H1 (cell line): ENCODE measurements around the gene ASPN. TPM values are rescaled to one million over a fixed set of nuclear protein-coding genes. Genes with fewer than 3 reads are reported as not detected.

Experiments
- CTCF ChIA-PET: fragments of 300-600 bp; sonication (Branson Sonifier 250); formaldehyde crosslinking; loops from one replicate; lab custom pipeline; 2021; ENCODE audit not compliant: partially characterized antibody; lab: Charles Lee
- POLR2A ChIA-PET: fragments of 300-600 bp; sonication (Branson Sonifier 250); formaldehyde crosslinking; loops from one replicate; lab custom pipeline; 2021; ENCODE audit warnings: inconsistent platforms; ENCODE audit not compliant: partially characterized antibody; lab: Charles Lee
- DNase-seq, 2 experiments: peaks; one replicate each; pipeline versions ENCODE4 v3.0.0 to v3.0.0-alpha.2; 2010 to 2022; ENCODE audit warnings: low spot score in 2 of 2, low read depth in 1 of 2, mixed read lengths in 1 of 2
- FAIRE-seq: peaks from 2 replicates; lab custom pipeline; 2011; peaks lifted over from hg19 to GRCh38; lab: Jason Lieb, UNC
- H2AFZ ChIP-seq: 2 replicates; pipeline ENCODE4 v1.8.1; 2012; ENCODE audit warnings: low read length, inconsistent platforms
- H2AK5ac ChIP-seq: 2 replicates; pipeline ENCODE4 v1.6.1; 2013; ENCODE audit warnings: low read depth, low read length
- H2BK120ac ChIP-seq: replicated peaks from 2 replicates; pipeline ENCODE3; 2013; ENCODE audit warnings: low read depth, low read length, inconsistent platforms
- H2BK12ac ChIP-seq: 2 replicates; pipeline ENCODE4 v1.6.1; 2013; ENCODE audit warnings: low read depth, low read length
- H2BK15ac ChIP-seq: 2 replicates; pipeline ENCODE4 v1.6.1; 2013; ENCODE audit warnings: low read length
- H2BK20ac ChIP-seq: 2 replicates; pipeline ENCODE4 v1.6.1; 2013; ENCODE audit warnings: low read length
- H2BK5ac ChIP-seq: 2 replicates; pipeline ENCODE4 v1.6.1; 2013; ENCODE audit warnings: low read depth, low read length
- H3K14ac ChIP-seq: 2 replicates; pipeline ENCODE4 v1.6.1; 2013; ENCODE audit warnings: inconsistent platforms; ENCODE audit not compliant: insufficient read length
- H3K18ac ChIP-seq: 2 replicates; pipeline ENCODE4 v1.6.1; 2013; ENCODE audit warnings: low read length; ENCODE audit errors: extremely low read depth
- H3K23ac ChIP-seq: 2 replicates; pipeline ENCODE4 v1.6.1; 2013; ENCODE audit warnings: inconsistent platforms; ENCODE audit not compliant: insufficient read length
- H3K23me2 ChIP-seq: 2 replicates; pipeline ENCODE4 v1.6.1; 2013; ENCODE audit warnings: low read depth, low read length
- H3K27ac ChIP-seq: 2 replicates; pipeline ENCODE4 v1.6.1; 2011; ENCODE audit warnings: low read depth, low read length, inconsistent platforms
- H3K27me3 ChIP-seq, 4 experiments: replicated peaks in 1 of 4; 1 replicate in 1 of 4; 2 replicates in 3 of 4; pipeline versions ENCODE4 v1.6.1 to v1.8.1; 2011 to 2013; ENCODE audit warnings: low read length in 3 of 4, mild to moderate bottlenecking in 3 of 4, inconsistent platforms in 2 of 4, mixed read lengths in 2 of 4, moderate library complexity in 1 of 4; ENCODE audit not compliant: control insufficient read depth in 3 of 4, insufficient read depth in 3 of 4; ENCODE audit errors: extremely low read depth in 1 of 4
- H3K36me3 ChIP-seq, 4 experiments: 2 replicates each; pipeline versions ENCODE4 v1.6.1 to v1.8.1; 2011 to 2013; ENCODE audit warnings: mild to moderate bottlenecking in 4 of 4, low read length in 3 of 4, moderate library complexity in 2 of 4, control low read depth in 1 of 4, inconsistent platforms in 1 of 4; ENCODE audit not compliant: insufficient read depth in 4 of 4, control insufficient read depth in 2 of 4
- H3K4ac ChIP-seq: replicated peaks from 2 replicates; pipeline ENCODE3; 2013; ENCODE audit warnings: low read length, low read depth, mixed read lengths, inconsistent platforms; ENCODE audit not compliant: insufficient read length
- H3K4me1 ChIP-seq, 4 experiments: replicated peaks in 1 of 4; 1 replicate in 1 of 4; 2 replicates in 3 of 4; pipeline versions ENCODE4 v1.6.1 to v1.8.1; 2011 to 2013; ENCODE audit warnings: low read length in 3 of 4, inconsistent platforms in 2 of 4, mixed read lengths in 1 of 4; ENCODE audit not compliant: insufficient read depth in 4 of 4, control insufficient read depth in 3 of 4
- H3K4me2 ChIP-seq, 2 experiments: 2 replicates each; pipeline versions ENCODE4 v1.6.1 to v1.8.1; 2011 to 2013; ENCODE audit warnings: low read depth in 2 of 2, low read length in 2 of 2, control low read depth in 1 of 2, inconsistent platforms in 1 of 2, mild to moderate bottlenecking in 1 of 2; ENCODE audit not compliant: insufficient read depth in 1 of 2
- H3K4me3 ChIP-seq, 4 experiments: fragments of 200-600, 300-600 bp in 1 of 4; sonication (generic), shearing (Covaris generic), sonication (Bioruptor Twin) in 1 of 4; 2 replicates each; pipeline versions ENCODE4 v1.5.1 to v1.8.1; 2011 to 2016; ENCODE audit warnings: low read length in 4 of 4, low read depth in 3 of 4, control low read depth in 2 of 4, inconsistent platforms in 2 of 4, mild to moderate bottlenecking in 2 of 4, mixed read lengths in 1 of 4, moderate library complexity in 1 of 4; ENCODE audit not compliant: insufficient read depth in 2 of 4; ENCODE audit errors: extremely low read depth in 1 of 4
- H3K56ac ChIP-seq: replicated peaks from 2 replicates; pipeline ENCODE3; 2013; ENCODE audit warnings: low read depth, mild to moderate bottlenecking, mixed read lengths, low read length, inconsistent platforms; ENCODE audit not compliant: insufficient read length
- H3K79me1 ChIP-seq: 2 replicates; pipeline ENCODE4 v1.6.1; 2013; ENCODE audit warnings: low read depth, low read length, control low read depth
- H3K79me2 ChIP-seq, 2 experiments: 2 replicates each; pipeline versions ENCODE4 v1.6.1 to v1.8.1; 2012 to 2013; ENCODE audit warnings: low read length in 2 of 2, mild to moderate bottlenecking in 2 of 2, inconsistent platforms in 1 of 2; ENCODE audit not compliant: insufficient read depth in 2 of 2, control insufficient read depth in 1 of 2
- H3K9ac ChIP-seq, 4 experiments: replicated peaks in 1 of 4; 1 replicate in 1 of 4; 2 replicates in 3 of 4; pipeline versions ENCODE4 v1.6.1 to v1.8.1; 2011 to 2013; ENCODE audit warnings: low read depth in 3 of 4, low read length in 3 of 4, control low read depth in 2 of 4, mild to moderate bottlenecking in 2 of 4, moderate library complexity in 2 of 4, inconsistent platforms in 1 of 4; ENCODE audit errors: extremely low read depth in 1 of 4
- H3K9me3 ChIP-seq, 2 experiments: 2 replicates each; pipeline versions ENCODE4 v1.6.1 to v1.8.1; 2012 to 2013; ENCODE audit warnings: mild to moderate bottlenecking in 2 of 2, moderate library complexity in 2 of 2, control low read depth in 1 of 2, inconsistent platforms in 1 of 2, low read depth in 1 of 2, low read length in 1 of 2, mixed read lengths in 1 of 2; ENCODE audit not compliant: insufficient read depth in 2 of 2
- H4K20me1 ChIP-seq, 2 experiments: replicated peaks in 1 of 2; 2 replicates each; pipeline versions ENCODE3 to v1.8.1; 2011 to 2013; ENCODE audit warnings: inconsistent platforms in 2 of 2, low read length in 2 of 2, mild to moderate bottlenecking in 1 of 2; ENCODE audit not compliant: insufficient read depth in 2 of 2, control insufficient read depth in 1 of 2
- H4K5ac ChIP-seq: 2 replicates; pipeline ENCODE4 v1.6.1; 2013; ENCODE audit warnings: low read length, low read depth, mixed read lengths, inconsistent platforms; ENCODE audit not compliant: insufficient read length
- H4K8ac ChIP-seq: 2 replicates; pipeline ENCODE4 v1.8.0; 2013; ENCODE audit warnings: mild to moderate bottlenecking, moderate library complexity, low read length, inconsistent platforms; ENCODE audit not compliant: insufficient read depth; ENCODE audit errors: extremely low read depth
- H4K91ac ChIP-seq: replicated peaks from 2 replicates; pipeline ENCODE3; 2013; ENCODE audit warnings: low read length, mixed read lengths, inconsistent platforms; ENCODE audit not compliant: insufficient read length
- CBX5 ChIP-seq: fragments of 300-800, 300-1000 bp; sonication (generic); IDR thresholded peaks from 2 replicates; pipeline ENCODE4 v1.7.1; 2016; ENCODE audit warnings: antibody characterized with exemption, low read length, low read depth
- CEBPB ChIP-seq: IDR thresholded peaks from 2 replicates; pipeline ENCODE4 v1.6.1; 2012; ENCODE audit warnings: low read depth, low read length
- CTBP2 ChIP-seq: IDR thresholded peaks from 2 replicates; pipeline ENCODE4 v1.7.0; 2011; ENCODE audit warnings: borderline replicate concordance, mild to moderate bottlenecking, moderate library complexity, mixed read lengths, low read length; ENCODE audit not compliant: insufficient read depth, insufficient read length
- GABPA ChIP-seq: IDR thresholded peaks from 2 replicates; pipeline ENCODE4 v1.6.1; 2011; ENCODE audit warnings: mild to moderate bottlenecking, low read length, moderate library complexity, borderline replicate concordance; ENCODE audit not compliant: insufficient read depth
- HDAC6 ChIP-seq: IDR thresholded peaks from one replicate; pipeline ENCODE4 v1.7.1; 2012; ENCODE audit warnings: low read depth, mild to moderate bottlenecking, inconsistent platforms, low read length, moderate library complexity
- MAFK ChIP-seq: IDR thresholded peaks from 2 replicates; pipeline ENCODE4 v1.6.1; 2012; ENCODE audit warnings: low read depth, mild to moderate bottlenecking, improper control_type of control experiment, low read length
- NANOG ChIP-seq: IDR thresholded peaks from 2 replicates; pipeline ENCODE4 v1.6.1; 2011; ENCODE audit warnings: low read length, low read depth, mild to moderate bottlenecking, inconsistent platforms; ENCODE audit not compliant: insufficient read depth, poor library complexity, severe bottlenecking
- RBBP5 ChIP-seq: IDR thresholded peaks from 2 replicates; pipeline ENCODE4 v1.7.1; 2012; ENCODE audit warnings: low read depth, mild to moderate bottlenecking, inconsistent platforms, low read length, moderate library complexity, borderline replicate concordance
- SIN3A ChIP-seq, 2 experiments: IDR thresholded peaks in 1 of 2; conservative IDR thresholded peaks in 1 of 2; 2 replicates each; pipeline ENCODE4 v1.6.1; 2011 to 2012; ENCODE audit warnings: low read length in 2 of 2, improper control_type of control experiment in 1 of 2, low read depth in 1 of 2, mild to moderate bottlenecking in 1 of 2
- SP4 ChIP-seq: IDR thresholded peaks from 2 replicates; pipeline ENCODE4 v1.6.1; 2012; ENCODE audit warnings: low read length, inconsistent platforms
- TAF1 ChIP-seq: IDR thresholded peaks from 2 replicates; pipeline ENCODE4 v1.6.1; 2011; ENCODE audit warnings: mild to moderate bottlenecking, low read depth, low read length
- YY1 ChIP-seq: IDR thresholded peaks from 2 replicates; pipeline ENCODE4 v1.6.1; 2011; ENCODE audit warnings: low read depth, mild to moderate bottlenecking, low read length
- polyA plus RNA-seq, 7 experiments: library from polyadenylated mRNA; depleted of rRNA in 3 of 7; stranded (reverse) in 5 of 7; unstranded in 2 of 7; fragments of >200 nt in 5 of 7; fragments of 200-250 nt in 2 of 7; gene quantifications; 1 replicate in 5 of 7; 2 replicates in 1 of 7; 4 replicates in 1 of 7; pipeline versions ENCODE4 v1.2.1 to v1.2.3, GENCODE V29; 2011 to 2013; ENCODE audit warnings: missing spikeins in 2 of 7, mixed read lengths in 2 of 7
- total RNA-seq: library from RNA; stranded (reverse); fragmentation: NEBNext Ultra II Directional; extraction: Animal tissue kit (Norgen Biotek cat#: 25700); gene quantifications from 2 replicates; pipeline ENCODE4 v1.2.1, GENCODE V29; 2021
- TF ChIP-seq, protein P1 (sequence below), 3 experiments: IDR thresholded peaks; 1 replicate in 2 of 3; 2 replicates in 1 of 3; pipeline versions ENCODE4 v1.5.1 to v1.6.1; 2011; ENCODE audit warnings: low read length in 3 of 3, mild to moderate bottlenecking in 3 of 3, inconsistent platforms in 2 of 3, low read depth in 1 of 3, moderate library complexity in 1 of 3; ENCODE audit not compliant: insufficient read depth in 1 of 3; ENCODE audit errors: control extremely low read depth in 1 of 3

Gene ASPN
- total and polyA plus RNA-seq, 2 of the 8 experiments (the other 6 are each of a cell fraction or from before 2014, with no cell fraction given), result not detected

DNA sequence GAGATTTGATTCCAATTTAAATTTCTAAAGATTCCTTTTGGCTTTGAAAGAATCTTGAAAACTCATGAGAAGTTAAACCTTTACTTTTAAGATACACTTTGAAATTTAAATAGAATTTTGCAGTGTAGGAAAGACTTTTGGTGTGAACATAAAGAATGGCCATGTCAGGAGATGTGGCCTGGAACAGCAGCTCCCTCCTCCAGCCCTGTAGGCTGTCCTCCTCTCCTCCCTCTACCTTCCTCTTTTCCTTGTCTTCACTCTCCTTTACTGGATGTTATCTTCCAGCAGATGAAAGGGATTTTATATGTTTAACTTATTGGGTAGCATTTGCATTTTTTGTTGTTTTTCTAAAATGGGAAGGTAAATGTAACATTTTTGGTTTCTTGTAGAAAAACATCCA, 18.9 kb downstream of the ASPN start:
- Histone ChIP-seq H3K23me2 (no peaks in the 10 kb centered on the region), H2BK12ac (no peak overlapping the region), H4K91ac (no peak overlapping the region), H3K9ac (no peak overlapping the region), H4K8ac (no peak overlapping the region), H3K4ac (no peak overlapping the region), H3K27ac (no peak overlapping the region), H3K36me3 (no peaks in the 10 kb centered on the region), H3K56ac (no peak overlapping the region), H3K4me3 (no peak overlapping the region), H2BK15ac (no peak overlapping the region), H2AK5ac (no peak overlapping the region), H3K9me3 (no peaks in the 10 kb centered on the region), H2AFZ (no peak overlapping the region), H3K4me2 (no peak overlapping the region), H4K20me1 (no peaks in the 10 kb centered on the region), H3K23ac (no peak overlapping the region), H2BK120ac (no peak overlapping the region), H3K79me2 (no peaks in the 10 kb centered on the region), H2BK5ac (no peak overlapping the region), H3K27me3 (no peaks in the 10 kb centered on the region), H4K5ac (no peak overlapping the region), H3K4me1 (no peaks in the 10 kb centered on the region), H3K14ac (no peak overlapping the region), H2BK20ac (no peak overlapping the region), H3K18ac (no peak overlapping the region), H3K79me1 (no peaks in the 10 kb centered on the region)
- POLR2A ChIA-PET, result no interaction called here
- CTCF ChIA-PET, result interaction anchor here (1.0 to 1.2 kb wide), 4 partner anchors 8 to 324 kb away, joined by 3 read pairs; no protein-coding TSS in a partner anchor
- DNase-seq (no peak), FAIRE-seq (no peak)
- no peak for TF ChIP-seq SP4
- no peak for TF ChIP-seq CBX5
- TF ChIP-seq HDAC6, result no peak
- TF ChIP-seq NANOG, result no peak
- TF ChIP-seq CEBPB, result no peak
- no peak for TF ChIP-seq GABPA
- no peak for TF ChIP-seq TAF1
- no peak for TF ChIP-seq SIN3A (conservative IDR thresholded peaks at IDR 0.05 in 1 of 2, IDR thresholded peaks at IDR 0.05 in 1 of 2; ENCODE audit: low read depth in 1 of 2, low read length in 2 of 2)
- TF ChIP-seq RBBP5, result no peak
- TF ChIP-seq CTBP2, result no peak
- TF ChIP-seq, protein P1, sequence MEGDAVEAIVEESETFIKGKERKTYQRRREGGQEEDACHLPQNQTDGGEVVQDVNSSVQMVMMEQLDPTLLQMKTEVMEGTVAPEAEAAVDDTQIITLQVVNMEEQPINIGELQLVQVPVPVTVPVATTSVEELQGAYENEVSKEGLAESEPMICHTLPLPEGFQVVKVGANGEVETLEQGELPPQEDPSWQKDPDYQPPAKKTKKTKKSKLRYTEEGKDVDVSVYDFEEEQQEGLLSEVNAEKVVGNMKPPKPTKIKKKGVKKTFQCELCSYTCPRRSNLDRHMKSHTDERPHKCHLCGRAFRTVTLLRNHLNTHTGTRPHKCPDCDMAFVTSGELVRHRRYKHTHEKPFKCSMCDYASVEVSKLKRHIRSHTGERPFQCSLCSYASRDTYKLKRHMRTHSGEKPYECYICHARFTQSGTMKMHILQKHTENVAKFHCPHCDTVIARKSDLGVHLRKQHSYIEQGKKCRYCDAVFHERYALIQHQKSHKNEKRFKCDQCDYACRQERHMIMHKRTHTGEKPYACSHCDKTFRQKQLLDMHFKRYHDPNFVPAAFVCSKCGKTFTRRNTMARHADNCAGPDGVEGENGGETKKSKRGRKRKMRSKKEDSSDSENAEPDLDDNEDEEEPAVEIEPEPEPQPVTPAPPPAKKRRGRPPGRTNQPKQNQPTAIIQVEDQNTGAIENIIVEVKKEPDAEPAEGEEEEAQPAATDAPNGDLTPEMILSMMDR (IDR thresholded peaks at IDR 0.05; ENCODE audit: control extremely low read depth in 1 of 3, insufficient read depth in 1 of 3, low read depth in 1 of 3, low read length in 3 of 3), result no peak
- no peak for TF ChIP-seq YY1
- TF ChIP-seq MAFK, result no peak
